Smooth muscle cell (in vitro differentiated cells): Measurements from ENCODE around the gene ARAP3. TPM values are rescaled to one million over a fixed set of nuclear protein-coding genes. Genes with fewer than 3 reads are reported as not detected.

Experiments
- DNase-seq: peaks from one replicate; lab custom pipeline; 2025; ENCODE audit not compliant: unreplicated experiment; lab: John Stamatoyannopoulos, UW
- H2AFZ ChIP-seq: fragments of 200-600 bp; sonication (generic); 2 replicates; pipeline ENCODE4 v1.6.0; 2016; ENCODE audit warnings: antibody characterized with exemption, low read depth, mild to moderate bottlenecking
- H3F3A ChIP-seq: fragments of 200-600 bp; sonication (generic); 2 replicates; pipeline ENCODE4 v1.6.0; 2017; ENCODE audit warnings: antibody characterized with exemption, low read depth
- H3K27ac ChIP-seq: fragments of 200-600 bp; sonication (generic); 2 replicates; pipeline ENCODE4 v1.5.1; 2016; ENCODE audit warnings: low read depth, mild to moderate bottlenecking
- H3K27me3 ChIP-seq: fragments of 200-600 bp; sonication (generic); 2 replicates; pipeline ENCODE4 v1.6.1; 2016; ENCODE audit warnings: low read depth, mild to moderate bottlenecking
- H3K36me3 ChIP-seq: fragments of 200-600 bp; sonication (generic); 2 replicates; pipeline ENCODE4 v1.5.1; 2016; ENCODE audit warnings: low read depth
- H3K4me1 ChIP-seq: fragments of 200-600 bp; sonication (generic); 2 replicates; pipeline ENCODE4 v1.5.1; 2016; ENCODE audit warnings: low read depth
- H3K4me2 ChIP-seq: fragments of 200-600 bp; sonication (generic); 2 replicates; pipeline ENCODE4 v1.6.0; 2016; ENCODE audit warnings: mild to moderate bottlenecking
- H3K4me3 ChIP-seq: fragments of 200-600 bp; sonication (generic); 2 replicates; pipeline ENCODE4 v1.5.1; 2016; ENCODE audit warnings: mild to moderate bottlenecking
- H3K79me2 ChIP-seq: fragments of 200-600 bp; sonication (generic); 2 replicates; pipeline ENCODE4 v1.6.0; 2016; ENCODE audit warnings: low read depth, mild to moderate bottlenecking
- H3K9ac ChIP-seq: fragments of 200-600 bp; sonication (generic); 2 replicates; pipeline ENCODE4 v1.6.0; 2016; ENCODE audit warnings: low read depth
- H3K9me3 ChIP-seq: fragments of 200-600 bp; sonication (generic); replicated peaks from 2 replicates; pipeline ENCODE4 v1.5.1; 2016; ENCODE audit warnings: low read depth
- H4K20me1 ChIP-seq: fragments of 200-600 bp; sonication (generic); 2 replicates; pipeline ENCODE4 v1.6.0; 2016; ENCODE audit warnings: low read depth
- CTCF ChIP-seq: fragments of 200-600 bp; sonication (generic); IDR thresholded peaks from 2 replicates; pipeline ENCODE4 v1.5.1; 2017; ENCODE audit warnings: borderline replicate concordance, mild to moderate bottlenecking, antibody characterized with exemption; ENCODE audit not compliant: insufficient read depth, poor library complexity, severe bottlenecking
- WGBS: methylation state at CpG from one replicate; pipeline ENCODE4 v1.1.7; 2016; ENCODE audit warnings: low lambda C conversion rate; 5-methylcytosine and 5-hydroxymethylcytosine counted together
- polyA plus RNA-seq: library from polyadenylated mRNA; unstranded; fragments of >200 nt; fragmentation: Nextera tagmentation; extraction: Ambion mirVana; gene quantifications from 2 replicates; pipeline ENCODE4 v1.2.1, GENCODE V29; 2016
- total RNA-seq: library from RNA; depleted of rRNA; stranded (reverse); fragments of >200 nt; gene quantifications from 2 replicates; pipeline ENCODE4 v1.2.3, GENCODE V29; 2014

Gene ARAP3
- total and polyA plus RNA-seq, 2 experiments from 2014 or later, result 9.4 to 11.1 TPM

- no peak for TF ChIP-seq CTCF
- Histone ChIP-seq H3K27ac (no peak overlapping the region), H3K9ac (no peak overlapping the region), H3K4me2 (no peak overlapping the region), H2AFZ (no peak overlapping the region), H3F3A (no peaks in the 10 kb centered on the region), H3K79me2 (no peaks in the 10 kb centered on the region), H3K27me3 (no peaks in the 10 kb centered on the region), H3K4me3 (no peak overlapping the region), H3K36me3 (no peaks in the 10 kb centered on the region), H4K20me1 (no peaks in the 10 kb centered on the region), H3K9me3 (no peaks in the 10 kb centered on the region), H3K4me1 (no peaks in the 10 kb centered on the region)
- DNase-seq, result no peak
- WGBS, result 81% methylated on average over 14 of the region's 14 CpGs
These were observed 33.4 kb upstream of the ARAP3 start for GRCh38 chr5:141715346-141715905.

GRCh38 chr5:141714542-141715310 is 32.7 kb upstream of the ARAP3 start:
- Histone ChIP-seq H2AFZ (no peak overlapping the region), H3K27ac (no peak overlapping the region)

GRCh38 chr5:141713616-141714309 is 31.7 kb upstream of the ARAP3 start:
- no peak overlapping the region for H2AFZ ChIP-seq
- H4K20me1 ChIP-seq, result no peaks in the 10 kb centered on the region
- H3K9ac ChIP-seq, result no peak overlapping the region
- H3F3A ChIP-seq, result no peaks in the 10 kb centered on the region
- no peaks in the 10 kb centered on the region for H3K4me1 ChIP-seq
- H3K4me2 ChIP-seq, result no peak overlapping the region
- no peak overlapping the region for H3K27ac ChIP-seq
- no peaks in the 10 kb centered on the region for H3K9me3 ChIP-seq
- WGBS, result 68% methylated on average over 7 of the region's 7 CpGs
- H3K36me3 ChIP-seq, result no peaks in the 10 kb centered on the region
- H3K4me3 ChIP-seq, result no peak overlapping the region
- no peaks in the 10 kb centered on the region for H3K27me3 ChIP-seq
- H3K79me2 ChIP-seq, result no peaks in the 10 kb centered on the region
- TF ChIP-seq CTCF, result no peak
- no peak for DNase-seq

More at GRCh38 chr5:141714542-141715310, 32.7 kb upstream of the ARAP3 start:
- Histone ChIP-seq H3K9ac (no peak overlapping the region), H3K9me3 (no peaks in the 10 kb centered on the region), H3K4me1 (no peaks in the 10 kb centered on the region), H4K20me1 (no peaks in the 10 kb centered on the region), H3K27me3 (no peaks in the 10 kb centered on the region), H3F3A (no peaks in the 10 kb centered on the region), H3K4me2 (no peak overlapping the region), H3K4me3 (no peak overlapping the region), H3K36me3 (no peaks in the 10 kb centered on the region), H3K79me2 (no peaks in the 10 kb centered on the region)
- no peak for TF ChIP-seq CTCF
- no peak for DNase-seq
- 46% methylated on average over 1 of the region's 1 CpG for WGBS
